GM12878 (cell line): ENCODE data around the gene PTPN5. TPM values are rescaled to one million over a fixed set of nuclear protein-coding genes. Genes with fewer than 3 reads are reported as not detected.

Experiments
- ATAC-seq: fragments of 200-7000 bp; cut with Tn5 transposase; 3 replicates; pipeline ENCODE4 v1.9.1; 2020; ENCODE audit warnings: mild to moderate bottlenecking, moderate library complexity
- BruUV-seq: library from RNA; stranded (reverse); fragments of 400-500 nt; replicated peaks from 2 replicates; lab custom pipeline; 2021; lab: Mats Ljungman, UMichigan
- CTCF ChIA-PET: fragments of 300-600 bp; sonication (Branson Sonifier 250); formaldehyde crosslinking; extraction: SDS; loops from one replicate; lab custom pipeline; 2021; ENCODE audit warnings: inconsistent platforms; lab: Yijun Ruan, JAX
- POLR2A ChIA-PET: fragments of 350-600 bp; formaldehyde crosslinking; extraction: SDS; loops from one replicate; lab custom pipeline; 2021; ENCODE audit warnings: inconsistent platforms; lab: Charles Lee
- RAD21 ChIA-PET: fragments of 300-600 bp; sonication (Branson Sonifier 250); formaldehyde crosslinking; loops from one replicate; lab custom pipeline; 2023; ENCODE audit warnings: antibody characterized with exemption; ENCODE audit not compliant: unreplicated experiment; lab: Charles Lee
- SMC1A ChIA-PET: fragments of 300-600 bp; sonication (Branson Sonifier 250); formaldehyde crosslinking; loops from one replicate; lab custom pipeline; 2023; ENCODE audit not compliant: unreplicated experiment, uncharacterized antibody; lab: Charles Lee
- DNase-seq: peaks from one replicate; pipeline ENCODE4 v3.0.0-alpha.2; 2011; ENCODE audit warnings: low read depth, low spot score
- FAIRE-seq: peaks from 3 replicates; lab custom pipeline; 2011; peaks lifted over from hg19 to GRCh38; lab: Jason Lieb, UNC
- H2AFZ ChIP-seq: 2 replicates; pipeline ENCODE4 v1.6.0; 2011; ENCODE audit warnings: low read depth, low read length, control low read depth; ENCODE audit not compliant: control insufficient read depth
- H3K27ac ChIP-seq: 2 replicates; pipeline ENCODE4 v1.5.1; 2011; ENCODE audit warnings: control low read depth; ENCODE audit not compliant: control insufficient read depth, insufficient read depth
- H3K27me3 ChIP-seq, 2 experiments: replicated peaks in 1 of 2; 2 replicates each; pipeline versions ENCODE4 v1.6.0 to v1.6.1; 2011; ENCODE audit warnings: low read length in 1 of 2; ENCODE audit not compliant: control insufficient read depth in 2 of 2, insufficient read depth in 2 of 2
- H3K36me3 ChIP-seq, 2 experiments: 2 replicates each; pipeline ENCODE4 v1.5.1; 2011; ENCODE audit warnings: low read length in 1 of 2; ENCODE audit not compliant: control insufficient read depth in 2 of 2, insufficient read depth in 2 of 2
- H3K4me1 ChIP-seq: 2 replicates; pipeline ENCODE4 v1.6.1; 2011; ENCODE audit warnings: mild to moderate bottlenecking, low read length, moderate library complexity, mixed read lengths; ENCODE audit not compliant: control insufficient read depth, insufficient read depth
- H3K4me2 ChIP-seq: 2 replicates; pipeline ENCODE4 v1.6.0; 2011; ENCODE audit warnings: control low read depth; ENCODE audit not compliant: control insufficient read depth, insufficient read depth
- H3K4me3 ChIP-seq: fragments of 200-600 bp; sonication (generic); 2 replicates; pipeline ENCODE4 v1.5.1; 2016
- H3K79me2 ChIP-seq: 2 replicates; pipeline ENCODE4 v1.6.0; 2011; ENCODE audit warnings: low read length; ENCODE audit not compliant: control insufficient read depth, insufficient read depth
- H3K9ac ChIP-seq: 2 replicates; pipeline ENCODE4 v1.8.0; 2011; ENCODE audit warnings: low read length, control low read depth, mixed read lengths; ENCODE audit not compliant: control insufficient read depth, insufficient read depth
- H3K9me3 ChIP-seq: replicated peaks from 3 replicates; pipeline ENCODE4 v1.5.1; 2011; ENCODE audit warnings: mild to moderate bottlenecking, low read length; ENCODE audit not compliant: control insufficient read depth, insufficient read depth
- H4K20me1 ChIP-seq: 2 replicates; pipeline ENCODE4 v1.6.0; 2011; ENCODE audit not compliant: control insufficient read depth, insufficient read depth
- CHD4 ChIP-seq: fragments of 200-600 bp; sonication (generic); IDR thresholded peaks from 2 replicates; pipeline ENCODE4 v1.6.1; 2016; ENCODE audit warnings: mild to moderate bottlenecking
- EED ChIP-seq: sonication (generic); IDR thresholded peaks from 2 replicates; pipeline ENCODE4 v1.6.1; 2016; ENCODE audit warnings: antibody characterized with exemption, low read depth
- IKZF2 ChIP-seq, 2 experiments: fragments of 450-650 bp; IDR thresholded peaks; 2 replicates each; pipeline ENCODE4 v1.6.1; 2017; ENCODE audit warnings: mild to moderate bottlenecking in 2 of 2, moderate library complexity in 2 of 2
- KDM1A ChIP-seq: fragments of 200-600 bp; sonication (generic); IDR thresholded peaks from 2 replicates; pipeline ENCODE4 v1.6.1; 2016; ENCODE audit warnings: borderline replicate concordance
- LARP7 ChIP-seq: fragments of 450-650 bp; IDR thresholded peaks from 2 replicates; pipeline ENCODE4 v1.6.1; 2017; ENCODE audit warnings: mild to moderate bottlenecking
- MEF2B ChIP-seq: fragments of 450-650 bp; IDR thresholded peaks from 2 replicates; pipeline ENCODE4 v1.6.1; 2018; ENCODE audit warnings: mild to moderate bottlenecking, moderate library complexity; ENCODE audit not compliant: partially characterized antibody, poor library complexity, severe bottlenecking
- MXI1 ChIP-seq: fragments of 150-350 bp; IDR thresholded peaks from 2 replicates; pipeline ENCODE4 v1.6.1; 2011; ENCODE audit warnings: low read depth, mild to moderate bottlenecking, inconsistent platforms, low read length, improper control_type of control experiment
- SMAD1 ChIP-seq: fragments of 450-650 bp; IDR thresholded peaks from 2 replicates; pipeline ENCODE4 v1.6.1; 2018; ENCODE audit warnings: mild to moderate bottlenecking, low read depth; ENCODE audit not compliant: partially characterized antibody
- SP1 ChIP-seq: IDR thresholded peaks from one replicate; pipeline ENCODE4 v1.6.1; 2011; ENCODE audit warnings: low read depth, low read length
- SREBF2 ChIP-seq: IDR thresholded peaks from 2 replicates; pipeline ENCODE4 v1.6.1; 2012; ENCODE audit warnings: mild to moderate bottlenecking, low read length
- STAT3 ChIP-seq: IDR thresholded peaks from 2 replicates; pipeline ENCODE4 v1.6.1; 2011; ENCODE audit warnings: low read depth, low read length, improper control_type of control experiment
- WGBS: methylation state at CpG from one replicate; pipeline ENCODE4 v1.1.6; 2016; ENCODE audit warnings: low lambda C conversion rate; ENCODE audit not compliant: insufficient replicate concordance, insufficient coverage; ENCODE audit errors: missing lambda C conversion rate; 5-methylcytosine and 5-hydroxymethylcytosine counted together
- in situ Hi-C: fragments of 300-500 bp; cut with MboI; formaldehyde crosslinking; loops from 9 replicates; pipeline ENCODE4 v1.14.3; 2018; ENCODE audit warnings: mixed read lengths
- intact Hi-C: fragments of 100-400 bp; cut with micrococcal nuclease; formaldehyde crosslinking; loops from one replicate; pipeline ENCODE4 v1.14.2; 2022; ENCODE audit not compliant: unreplicated experiment
- polyA plus RNA-seq, 11 experiments: library from polyadenylated mRNA; depleted of rRNA in 4 of 11; unstranded in 6 of 11; stranded (reverse) in 5 of 11; fragments of >200 nt; fragmentation: Nextera tagmentation in 4 of 11; fragmentation: Illumina TruSeq in 1 of 11; extraction: Ambion mirVana in 4 of 11; extraction: Trizol in 1 of 11; gene quantifications; 1 replicate in 1 of 11; 2 replicates in 10 of 11; pipeline versions ENCODE4 v1.2.1 to v1.2.3, GENCODE V29; 2011 to 2016; ENCODE audit warnings: inconsistent platforms in 2 of 11, missing spikeins in 2 of 11, low read depth in 1 of 11
- total RNA-seq, 4 experiments: library from RNA; depleted of rRNA in 3 of 4; stranded (reverse); fragments of >200 nt in 3 of 4; fragmentation: Illumina TruSeq in 1 of 4; extraction: Trizol in 1 of 4; gene quantifications; 2 replicates each; pipeline versions ENCODE4 v1.2.1 to v1.2.3, GENCODE V29; 2013 to 2021
- TF ChIP-seq, protein P1 (sequence below): IDR thresholded peaks from 2 replicates; pipeline ENCODE4 v1.6.1; 2012; ENCODE audit warnings: low read depth, low read length, improper control_type of control experiment
- TF ChIP-seq, protein P2 (sequence below): fragments of 450-650 bp; IDR thresholded peaks from 2 replicates; pipeline ENCODE4 v1.6.1; 2016; ENCODE audit warnings: mild to moderate bottlenecking
- TF ChIP-seq, protein P3 (sequence below): fragments of 150-350 bp; IDR thresholded peaks from 2 replicates; pipeline ENCODE4 v1.6.1; 2014; ENCODE audit warnings: mild to moderate bottlenecking, low read depth, low read length

The PTPN5 gene
- total and polyA plus RNA-seq, 10 of the 15 experiments (the other 5 are each of a cell fraction or from before 2014, with no cell fraction given): 0.04 to 0.06 (median 0.05) TPM; not detected in 7

- no peak for TF ChIP-seq LARP7
- TF ChIP-seq, protein P1, sequence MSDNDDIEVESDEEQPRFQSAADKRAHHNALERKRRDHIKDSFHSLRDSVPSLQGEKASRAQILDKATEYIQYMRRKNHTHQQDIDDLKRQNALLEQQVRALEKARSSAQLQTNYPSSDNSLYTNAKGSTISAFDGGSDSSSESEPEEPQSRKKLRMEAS: no peak
- no peak for TF ChIP-seq MXI1
- no peak for TF ChIP-seq STAT3
Measured at GRCh38 chr11:18705651-18706281, 85.8 kb downstream of the PTPN5 start (continued).

- Histone ChIP-seq H3K36me3 (no peaks in the 10 kb centered on the region), H3K4me1 (peaks cover 2% of the 10 kb centered on the region; the same call in 1 of the 2 replicates), H2AFZ (no peak overlapping the region), H3K4me2 (no peak overlapping the region), H3K9me3 (no peaks in the 10 kb centered on the region; the same call in 2 of the 3 replicates), H3K4me3 (no peak overlapping the region), H3K27ac (no peak overlapping the region), H3K9ac (no peak overlapping the region), H3K27me3 (peaks cover 8 to 17% of the 10 kb centered on the region in 2 experiments), H4K20me1 (no peaks in the 10 kb centered on the region), H3K79me2 (no peaks in the 10 kb centered on the region)
- in situ Hi-C loops: no loop called here
- SMC1A ChIA-PET: interaction anchor here (0.5 to 1.3 kb wide), 3 partner anchors 17 to 332 kb away, joined by 3 read pairs; no protein-coding TSS in a partner anchor
- no TSS peak for BruUV-seq
- CTCF ChIA-PET: interaction anchor here (1.0 to 2.2 kb wide), 5 partner anchors 9 to 164 kb away, joined by 3 to 14 read pairs (median 8); no protein-coding TSS in a partner anchor
- WGBS: 0% methylated on average over 1 of the region's 1 CpG
- FAIRE-seq (no peak), ATAC-seq (no peak), DNase-seq (no peak)
- POLR2A ChIA-PET: no interaction called here
- TF ChIP-seq SMAD1: no peak
- TF ChIP-seq, protein P2, sequence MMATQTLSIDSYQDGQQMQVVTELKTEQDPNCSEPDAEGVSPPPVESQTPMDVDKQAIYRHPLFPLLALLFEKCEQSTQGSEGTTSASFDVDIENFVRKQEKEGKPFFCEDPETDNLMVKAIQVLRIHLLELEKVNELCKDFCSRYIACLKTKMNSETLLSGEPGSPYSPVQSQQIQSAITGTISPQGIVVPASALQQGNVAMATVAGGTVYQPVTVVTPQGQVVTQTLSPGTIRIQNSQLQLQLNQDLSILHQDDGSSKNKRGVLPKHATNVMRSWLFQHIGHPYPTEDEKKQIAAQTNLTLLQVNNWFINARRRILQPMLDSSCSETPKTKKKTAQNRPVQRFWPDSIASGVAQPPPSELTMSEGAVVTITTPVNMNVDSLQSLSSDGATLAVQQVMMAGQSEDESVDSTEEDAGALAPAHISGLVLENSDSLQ: no peak
- TF ChIP-seq CHD4: no peak
- TF ChIP-seq IKZF2 (IDR thresholded peaks at IDR 0.05): no peak
- no peak for TF ChIP-seq SREBF2
- TF ChIP-seq, protein P3, sequence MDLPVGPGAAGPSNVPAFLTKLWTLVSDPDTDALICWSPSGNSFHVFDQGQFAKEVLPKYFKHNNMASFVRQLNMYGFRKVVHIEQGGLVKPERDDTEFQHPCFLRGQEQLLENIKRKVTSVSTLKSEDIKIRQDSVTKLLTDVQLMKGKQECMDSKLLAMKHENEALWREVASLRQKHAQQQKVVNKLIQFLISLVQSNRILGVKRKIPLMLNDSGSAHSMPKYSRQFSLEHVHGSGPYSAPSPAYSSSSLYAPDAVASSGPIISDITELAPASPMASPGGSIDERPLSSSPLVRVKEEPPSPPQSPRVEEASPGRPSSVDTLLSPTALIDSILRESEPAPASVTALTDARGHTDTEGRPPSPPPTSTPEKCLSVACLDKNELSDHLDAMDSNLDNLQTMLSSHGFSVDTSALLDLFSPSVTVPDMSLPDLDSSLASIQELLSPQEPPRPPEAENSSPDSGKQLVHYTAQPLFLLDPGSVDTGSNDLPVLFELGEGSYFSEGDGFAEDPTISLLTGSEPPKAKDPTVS: no peak
- no peak for TF ChIP-seq MEF2B
- TF ChIP-seq SP1: no peak
- TF ChIP-seq KDM1A: no peak
- no peak for TF ChIP-seq EED
- intact Hi-C loops: no loop called here
- RAD21 ChIA-PET: interaction anchor here (1.1 kb wide), 1 partner anchor 71 kb away, joined by 3 read pairs; the partner anchor contains the start of gene SPTY2D1
Measured at GRCh38 chr11:18704698-18705097, 86.9 kb downstream of the PTPN5 start.
